GM21529 (cell line): ENCODE measurements around the gene PPP1R27.

ENCODE experiments used
- ATAC-seq: cut with Tn5 transposase; IDR thresholded peaks from one replicate; pipeline ENCODE4 v1.9.1; 2021; ENCODE audit not compliant: unreplicated experiment

Gene PPP1R27

GRCh38 chr17:81822312-81822637 lies 12.6 kb downstream of the PPP1R27 start:
- ATAC-seq: no peak

- ATAC-seq: no peak
Observed at GRCh38 chr17:81821603-81822311, 13.1 kb downstream of the PPP1R27 start.

GRCh38 chr17:81821147-81821546 lies 13.7 kb downstream of the PPP1R27 start:
- no peak for ATAC-seq

- no peak for ATAC-seq
Observed at GRCh38 chr17:81819708-81820107, 15.1 kb downstream of the PPP1R27 start.

- ATAC-seq: no peak
Observed at GRCh38 chr17:81817758-81818147, 17.1 kb downstream of the PPP1R27 start.

- no peak for ATAC-seq
Observed at GRCh38 chr17:81815646-81815986, 19.2 kb downstream of the PPP1R27 start.

- no peak for ATAC-seq
Observed at GRCh38 chr17:81814748-81815645, 19.9 kb downstream of the PPP1R27 start.

GRCh38 chr17:81813861-81814683 lies 20.8 kb downstream of the PPP1R27 start:
- no peak for ATAC-seq

GRCh38 chr17:81813371-81813684 lies 21.5 kb downstream of the PPP1R27 start:
- no peak for ATAC-seq

- ATAC-seq: no peak
Observed at GRCh38 chr17:81812571-81813370, 22.1 kb downstream of the PPP1R27 start.

GRCh38 chr17:81811705-81812570 lies 22.9 kb downstream of the PPP1R27 start:
- ATAC-seq: no peak

- no peak for ATAC-seq
Observed at GRCh38 chr17:81810892-81811704, 23.8 kb downstream of the PPP1R27 start.

- ATAC-seq: no peak
Observed at GRCh38 chr17:81810476-81810875, 24.4 kb downstream of the PPP1R27 start.

- no peak for ATAC-seq
Observed at GRCh38 chr17:81809556-81809998, 25.3 kb downstream of the PPP1R27 start.

GRCh38 chr17:81808778-81809555 lies 25.9 kb downstream of the PPP1R27 start:
- ATAC-seq: no peak

- ATAC-seq: no peak
Observed at GRCh38 chr17:81807839-81808238, 27.0 kb downstream of the PPP1R27 start.

- no peak for ATAC-seq
Observed at GRCh38 chr17:81807210-81807719, 27.6 kb downstream of the PPP1R27 start.
